ENCODE results near the gene ZNF692.
"Not testable (repeated sequence)": the region's sequence is repeated elsewhere in the genome, so short reads cannot be mapped to it uniquely, and the experiment has no call there.

The ZNF692 gene

GRCh38 chr1:248837781-248838356 lies 21.0 kb downstream of the ZNF692 start, which contains the start of gene ZNF672:
ZNF672 (plus strand) TSS chr1:248838224; CDS start chr1:248847275, 9,051 bp downstream.
- Histone ChIP-seq H3K36me3 (ENCODE audit: control insufficient read depth in 2 of 2, insufficient read depth in 2 of 2, low read length in 2 of 2) (no peaks in the 10 kb centered on the region), H3K27ac (ENCODE audit: low read length) (peak within 1 kb of the TSS; percentile 100), H3K4me1 (ENCODE audit: control insufficient read depth, insufficient read depth, low read length) (peaks cover 25% of the 10 kb centered on the region), H3K9ac (ENCODE audit: low read length in 2 of 2) (peak within 1 kb of the TSS; percentile 95 to 97), H3K4me3 (ENCODE audit: low read length in 2 of 2) (peak within 1 kb of the TSS; percentile 79 to 87), H3K27me3 (ENCODE audit: control insufficient read depth in 1 of 2, insufficient read depth in 2 of 2, low read length in 2 of 2) (no peaks in the 10 kb centered on the region), H3K9me3 (ENCODE audit: control insufficient read depth in 2 of 2, low read length in 2 of 2) (no peaks in the 10 kb centered on the region)

GRCh38 chr1:248837045-248837780 lies 21.7 kb downstream of the ZNF692 start:
- peaks cover 19% of the 10 kb centered on the region for H3K4me1 ChIP-seq (ENCODE audit: control insufficient read depth, insufficient read depth, low read length)
- peak overlapping the region; percentile 66 to 84 for H3K9ac ChIP-seq (ENCODE audit: low read length in 2 of 2)
- H3K27ac ChIP-seq (ENCODE audit: low read length): peak overlapping the region; percentile 100
- H3K36me3 ChIP-seq (ENCODE audit: control insufficient read depth in 2 of 2, insufficient read depth in 2 of 2, low read length in 2 of 2): no peaks in the 10 kb centered on the region
- H3K27me3 ChIP-seq (ENCODE audit: control insufficient read depth in 1 of 2, insufficient read depth in 2 of 2, low read length in 2 of 2): no peaks in the 10 kb centered on the region
- H3K4me3 ChIP-seq (ENCODE audit: low read length in 2 of 2): peak overlapping the region; percentile 79 to 87
- no peaks in the 10 kb centered on the region for H3K9me3 ChIP-seq (ENCODE audit: control insufficient read depth in 2 of 2, low read length in 2 of 2)

- Histone ChIP-seq H3K9me3 (ENCODE audit: control insufficient read depth in 2 of 2, low read length in 2 of 2) (no peaks in the 10 kb centered on the region), H3K36me3 (ENCODE audit: control insufficient read depth in 2 of 2, insufficient read depth in 2 of 2, low read length in 2 of 2) (no peaks in the 10 kb centered on the region), H3K9ac (ENCODE audit: low read length in 2 of 2) (no peak overlapping the region), H3K27ac (ENCODE audit: low read length) (no peak overlapping the region), H3K27me3 (ENCODE audit: control insufficient read depth in 1 of 2, insufficient read depth in 2 of 2, low read length in 2 of 2) (no peaks in the 10 kb centered on the region), H3K4me1 (ENCODE audit: control insufficient read depth, insufficient read depth, low read length) (peaks cover 11% of the 10 kb centered on the region), H3K4me3 (ENCODE audit: low read length in 2 of 2) (no peak overlapping the region)
These were observed 24.4 kb downstream of the ZNF692 start for GRCh38 chr1:248834343-248834940.

- Histone ChIP-seq H3K4me3 (ENCODE audit: low read length in 2 of 2) (no peak overlapping the region), H3K9ac (ENCODE audit: low read length in 2 of 2) (no peak overlapping the region), H3K9me3 (ENCODE audit: control insufficient read depth in 2 of 2, low read length in 2 of 2) (no peaks in the 10 kb centered on the region), H3K36me3 (ENCODE audit: control insufficient read depth in 2 of 2, insufficient read depth in 2 of 2, low read length in 2 of 2) (no peaks in the 10 kb centered on the region), H3K27me3 (ENCODE audit: control insufficient read depth in 1 of 2, insufficient read depth in 2 of 2, low read length in 2 of 2) (no peaks in the 10 kb centered on the region), H3K4me1 (ENCODE audit: control insufficient read depth, insufficient read depth, low read length) (peaks cover 4% of the 10 kb centered on the region), H3K27ac (ENCODE audit: low read length) (no peak overlapping the region)
These were observed 27.0 kb downstream of the ZNF692 start for GRCh38 chr1:248831842-248832241.

DNA sequence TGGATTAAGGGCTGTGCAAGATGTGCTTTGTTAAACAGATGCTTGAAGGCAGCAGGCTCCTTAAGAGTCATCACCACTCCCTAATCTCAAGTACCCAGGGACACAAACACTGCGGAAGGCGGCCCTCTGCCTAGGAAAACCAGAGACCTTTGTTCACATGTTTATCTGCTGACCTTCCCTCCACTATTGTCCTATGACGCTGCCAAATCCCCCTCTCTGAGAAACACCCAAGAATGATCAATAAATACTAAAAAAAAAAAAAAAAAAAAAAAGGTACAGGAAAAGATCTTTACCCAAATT lies 28.2 kb downstream of the ZNF692 start:
- not testable (repeated sequence) for H3K4me1 ChIP-seq (ENCODE audit: control insufficient read depth, insufficient read depth, low read length); H3K27ac ChIP-seq (ENCODE audit: low read length); H3K9me3 ChIP-seq (ENCODE audit: control insufficient read depth in 2 of 2, low read length in 2 of 2); H3K4me3 ChIP-seq (ENCODE audit: low read length in 2 of 2); H3K36me3 ChIP-seq (ENCODE audit: control insufficient read depth in 2 of 2, insufficient read depth in 2 of 2, low read length in 2 of 2); H3K9ac ChIP-seq (ENCODE audit: low read length in 2 of 2); H3K27me3 ChIP-seq (ENCODE audit: control insufficient read depth in 1 of 2, insufficient read depth in 2 of 2, low read length in 2 of 2)

GRCh38 chr1:248828845-248829244 lies 30.0 kb downstream of the ZNF692 start:
- Histone ChIP-seq H3K27me3 (ENCODE audit: control insufficient read depth in 1 of 2, insufficient read depth in 2 of 2, low read length in 2 of 2) (no peaks in the 10 kb centered on the region), H3K4me1 (ENCODE audit: control insufficient read depth, insufficient read depth, low read length) (peaks cover 24% of the 10 kb centered on the region), H3K27ac (ENCODE audit: low read length) (no peak overlapping the region), H3K9me3 (ENCODE audit: control insufficient read depth in 2 of 2, low read length in 2 of 2) (no peaks in the 10 kb centered on the region), H3K36me3 (ENCODE audit: control insufficient read depth in 2 of 2, insufficient read depth in 2 of 2, low read length in 2 of 2) (peaks cover 0 to 5% of the 10 kb centered on the region in 2 donors), H3K9ac (ENCODE audit: low read length in 2 of 2) (no peak overlapping the region), H3K4me3 (ENCODE audit: low read length in 2 of 2) (no peak overlapping the region)

- Histone ChIP-seq H3K4me1 (ENCODE audit: control insufficient read depth, insufficient read depth, low read length) (peaks cover 48% of the 10 kb centered on the region), H3K9me3 (ENCODE audit: control insufficient read depth in 2 of 2, low read length in 2 of 2) (no peaks in the 10 kb centered on the region), H3K4me3 (ENCODE audit: low read length in 2 of 2) (peak within 1 kb of the TSS; percentile 96 to 97), H3K36me3 (ENCODE audit: control insufficient read depth in 2 of 2, insufficient read depth in 2 of 2, low read length in 2 of 2) (peaks cover 0 to 11% of the 10 kb centered on the region in 2 donors), H3K9ac (ENCODE audit: low read length in 2 of 2) (peak within 1 kb of the TSS; percentile 95 to 97), H3K27me3 (ENCODE audit: control insufficient read depth in 1 of 2, insufficient read depth in 2 of 2, low read length in 2 of 2) (no peaks in the 10 kb centered on the region), H3K27ac (ENCODE audit: low read length) (peak within 1 kb of the TSS; percentile 95)
These were observed 32.8 kb downstream of the ZNF692 start, which contains the start of gene SH3BP5L for GRCh38 chr1:248825909-248826760. SH3BP5L (minus strand) TSS chr1:248825915; CDS start chr1:248824935, 980 bp downstream.

DNA sequence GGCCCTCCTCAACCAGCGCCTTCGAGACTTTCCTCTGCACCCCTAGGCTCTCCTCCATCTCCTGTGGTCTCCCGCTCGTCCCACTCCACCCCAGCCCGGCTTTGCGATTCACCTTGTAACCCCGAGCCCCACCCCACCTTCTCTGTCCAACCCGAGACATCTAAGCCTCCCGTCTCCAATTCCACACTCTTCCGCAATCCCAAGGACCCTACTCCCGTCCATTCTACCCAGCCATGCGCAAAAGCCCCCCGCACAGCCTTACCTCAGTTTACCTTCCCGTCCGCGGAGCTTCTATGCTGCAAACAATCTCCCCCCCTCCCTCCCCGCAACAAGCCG lies 33.3 kb downstream of the ZNF692 start:
- H3K9me3 ChIP-seq (ENCODE audit: control insufficient read depth in 2 of 2, low read length in 2 of 2): no peaks in the 10 kb centered on the region
- no peaks in the 10 kb centered on the region for H3K27me3 ChIP-seq (ENCODE audit: control insufficient read depth in 1 of 2, insufficient read depth in 2 of 2, low read length in 2 of 2)
- H3K9ac ChIP-seq (ENCODE audit: low read length in 2 of 2): peak overlapping the region; percentile 95 to 97
- peak overlapping the region; percentile 95 for H3K27ac ChIP-seq (ENCODE audit: low read length)
- H3K4me1 ChIP-seq (ENCODE audit: control insufficient read depth, insufficient read depth, low read length): peaks cover 54% of the 10 kb centered on the region
- peak overlapping the region; percentile 96 to 97 for H3K4me3 ChIP-seq (ENCODE audit: low read length in 2 of 2)
- peaks cover 5 to 16% of the 10 kb centered on the region in 2 donors for H3K36me3 ChIP-seq (ENCODE audit: control insufficient read depth in 2 of 2, insufficient read depth in 2 of 2, low read length in 2 of 2)

DNA sequence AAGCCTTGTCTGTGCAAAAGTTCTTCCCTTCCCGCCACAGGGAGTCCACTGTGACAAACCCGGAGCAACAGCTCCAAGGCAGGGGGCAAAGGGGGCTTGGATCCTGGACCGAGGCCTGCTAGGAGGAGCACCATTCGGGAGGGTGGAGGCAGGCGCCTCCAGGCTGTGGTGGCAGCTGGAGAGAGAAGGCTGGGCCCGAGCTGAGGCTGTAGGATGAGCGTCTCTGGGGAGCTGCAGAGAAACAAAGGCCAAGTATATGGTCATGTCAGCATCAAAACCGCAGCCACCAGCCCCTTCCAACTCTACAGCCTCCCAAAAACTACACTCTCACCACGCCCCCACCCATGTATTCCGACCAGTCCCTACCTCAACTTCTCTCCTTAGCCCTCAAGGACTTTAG lies 33.7 kb downstream of the ZNF692 start:
- H3K27ac ChIP-seq (ENCODE audit: low read length): peak overlapping the region; percentile 95
- no peaks in the 10 kb centered on the region for H3K27me3 ChIP-seq (ENCODE audit: control insufficient read depth in 1 of 2, insufficient read depth in 2 of 2, low read length in 2 of 2)
- peaks cover 6 to 20% of the 10 kb centered on the region in 2 donors for H3K36me3 ChIP-seq (ENCODE audit: control insufficient read depth in 2 of 2, insufficient read depth in 2 of 2, low read length in 2 of 2)
- no peaks in the 10 kb centered on the region for H3K9me3 ChIP-seq (ENCODE audit: control insufficient read depth in 2 of 2, low read length in 2 of 2)
- H3K4me3 ChIP-seq (ENCODE audit: low read length in 2 of 2): peak overlapping the region; percentile 96 to 97
- H3K9ac ChIP-seq (ENCODE audit: low read length in 2 of 2): peak overlapping the region; percentile 95 to 97
- H3K4me1 ChIP-seq (ENCODE audit: control insufficient read depth, insufficient read depth, low read length): peaks cover 57% of the 10 kb centered on the region

GRCh38 chr1:248824701-248825100 lies 34.2 kb downstream of the ZNF692 start:
- Histone ChIP-seq H3K36me3 (ENCODE audit: control insufficient read depth in 2 of 2, insufficient read depth in 2 of 2, low read length in 2 of 2) (peaks cover 8 to 22% of the 10 kb centered on the region in 2 donors), H3K4me1 (ENCODE audit: control insufficient read depth, insufficient read depth, low read length) (peaks cover 59% of the 10 kb centered on the region), H3K9ac (ENCODE audit: low read length in 2 of 2) (peak overlapping the region; percentile 95 to 97), H3K27me3 (ENCODE audit: control insufficient read depth in 1 of 2, insufficient read depth in 2 of 2, low read length in 2 of 2) (no peaks in the 10 kb centered on the region), H3K9me3 (ENCODE audit: control insufficient read depth in 2 of 2, low read length in 2 of 2) (no peaks in the 10 kb centered on the region), H3K27ac (ENCODE audit: low read length) (no peak overlapping the region), H3K4me3 (ENCODE audit: low read length in 2 of 2) (peak overlapping the region; percentile 96 to 97)
